H9 (cell line): Measurements from ENCODE around the gene CHRNA4. TPM values are rescaled to one million over a fixed set of nuclear protein-coding genes. Genes with fewer than 3 reads are reported as not detected.

Experiments used
- DNase-seq: peaks from one replicate; pipeline ENCODE4 v3.0.0-alpha.2; 2017
- H2AFZ ChIP-seq: one replicate; pipeline ENCODE4 v1.6.1; 2013; ENCODE audit warnings: mild to moderate bottlenecking, low read length, control low read depth, moderate library complexity
- H2AK5ac ChIP-seq: 2 replicates; pipeline ENCODE4 v1.6.1; 2013; ENCODE audit warnings: low read length, control low read depth, mixed read lengths; ENCODE audit not compliant: insufficient read length
- H2BK120ac ChIP-seq: one replicate; pipeline ENCODE4 v1.6.1; 2013; ENCODE audit warnings: low read depth, mild to moderate bottlenecking, low read length, control low read depth, inconsistent platforms; ENCODE audit not compliant: poor library complexity, severe bottlenecking
- H2BK12ac ChIP-seq: 2 replicates; pipeline ENCODE4 v1.6.1; 2013; ENCODE audit warnings: low read length, control low read depth, mixed read lengths, low read depth; ENCODE audit not compliant: insufficient read length
- H2BK15ac ChIP-seq: 2 replicates; pipeline ENCODE4 v1.6.1; 2013; ENCODE audit warnings: low read depth, low read length, control low read depth
- H2BK20ac ChIP-seq: one replicate; pipeline ENCODE4 v1.6.1; 2013; ENCODE audit warnings: low read depth, mild to moderate bottlenecking, low read length, control low read depth, inconsistent platforms; ENCODE audit not compliant: poor library complexity, severe bottlenecking
- H2BK5ac ChIP-seq: 2 replicates; pipeline ENCODE4 v1.6.1; 2013; ENCODE audit warnings: low read length, control low read depth, mixed read lengths; ENCODE audit not compliant: insufficient read length
- H3K14ac ChIP-seq: 2 replicates; pipeline ENCODE4 v1.6.1; 2013; ENCODE audit warnings: low read length, control low read depth; ENCODE audit not compliant: insufficient read depth
- H3K18ac ChIP-seq: 2 replicates; pipeline ENCODE4 v1.6.1; 2013; ENCODE audit warnings: low read depth, mild to moderate bottlenecking, mixed read lengths, low read length, control low read depth; ENCODE audit not compliant: insufficient read length
- H3K23ac ChIP-seq: 2 replicates; pipeline ENCODE4 v1.6.1; 2013; ENCODE audit warnings: low read length, control low read depth, mixed read lengths, low read depth; ENCODE audit not compliant: insufficient read length
- H3K23me2 ChIP-seq: 2 replicates; pipeline ENCODE4 v1.6.1; 2013; ENCODE audit warnings: low read depth, mild to moderate bottlenecking, mixed read lengths, low read length, control low read depth; ENCODE audit not compliant: insufficient read length, poor library complexity, severe bottlenecking
- H3K27ac ChIP-seq: 2 replicates; pipeline ENCODE4 v1.5.1; 2013; ENCODE audit warnings: low read length, control low read depth, mixed read lengths, low read depth; ENCODE audit not compliant: insufficient read length
- H3K27me3 ChIP-seq: 2 replicates; pipeline ENCODE4 v1.6.1; 2013; ENCODE audit warnings: low read length, control low read depth, inconsistent platforms; ENCODE audit not compliant: insufficient read depth
- H3K4ac ChIP-seq: 2 replicates; pipeline ENCODE4 v1.6.1; 2013; ENCODE audit warnings: low read depth, mild to moderate bottlenecking, control low read depth, inconsistent platforms, low read length, moderate library complexity
- H3K4me1 ChIP-seq: 2 replicates; pipeline ENCODE4 v1.6.1; 2013; ENCODE audit warnings: low read length, control low read depth, inconsistent platforms; ENCODE audit not compliant: insufficient read depth
- H3K4me2 ChIP-seq: 2 replicates; pipeline ENCODE4 v1.6.1; 2013; ENCODE audit warnings: low read length, control low read depth, mixed read lengths; ENCODE audit not compliant: insufficient read length, insufficient read depth
- H3K56ac ChIP-seq: 2 replicates; pipeline ENCODE4 v1.6.1; 2013; ENCODE audit warnings: low read depth, mild to moderate bottlenecking, mixed read lengths, low read length, control low read depth; ENCODE audit not compliant: insufficient read length
- H3K79me1 ChIP-seq: 2 replicates; pipeline ENCODE4 v1.6.1; 2013; ENCODE audit warnings: low read depth, mild to moderate bottlenecking, moderate library complexity, low read length, control low read depth, inconsistent platforms; ENCODE audit not compliant: insufficient read depth, poor library complexity, severe bottlenecking
- H3K79me2 ChIP-seq: 2 replicates; pipeline ENCODE4 v1.6.1; 2013; ENCODE audit warnings: low read length, control low read depth, inconsistent platforms; ENCODE audit not compliant: insufficient read depth
- H3K9ac ChIP-seq: 2 replicates; pipeline ENCODE4 v1.6.1; 2013; ENCODE audit warnings: low read length, control low read depth, mixed read lengths; ENCODE audit not compliant: insufficient read length; ENCODE audit errors: extremely low read depth
- H3K9me3 ChIP-seq: one replicate; pipeline ENCODE4 v1.6.1; 2013; ENCODE audit warnings: low read depth, low read length, inconsistent platforms; ENCODE audit not compliant: control insufficient read depth
- H3T11ph ChIP-seq: one replicate; pipeline ENCODE4 v1.6.1; 2013; ENCODE audit warnings: mild to moderate bottlenecking, low read length, control low read depth, inconsistent platforms
- H4K20me1 ChIP-seq: one replicate; pipeline ENCODE4 v1.6.1; 2013; ENCODE audit not compliant: control insufficient read depth, insufficient read length, insufficient read depth
- H4K5ac ChIP-seq: 2 replicates; pipeline ENCODE4 v1.6.1; 2013; ENCODE audit warnings: low read depth, mild to moderate bottlenecking, mixed read lengths, low read length, control low read depth; ENCODE audit not compliant: insufficient read length
- H4K8ac ChIP-seq: replicated peaks from 2 replicates; pipeline ENCODE4 v1.6.1; 2013; ENCODE audit warnings: low read length, control low read depth, mixed read lengths, low read depth; ENCODE audit not compliant: insufficient read length
- H4K91ac ChIP-seq: 2 replicates; pipeline ENCODE4 v1.6.1; 2013; ENCODE audit warnings: low read depth, mild to moderate bottlenecking, moderate library complexity, mixed read lengths, low read length, control low read depth; ENCODE audit not compliant: insufficient read length
- H3K27ac Mint-ChIP-seq, 3 experiments: 2 replicates in 2 of 3; 3 replicates in 1 of 3; pipeline ENCODE4 v1.8.0; 2020 to 2021; ENCODE audit warnings: mixed read lengths in 3 of 3, mild to moderate bottlenecking in 1 of 3, moderate library complexity in 1 of 3
- H3K27me3 Mint-ChIP-seq: 2 replicates; pipeline ENCODE4 v1.8.0; 2021; ENCODE audit warnings: low read depth, mild to moderate bottlenecking, moderate library complexity, mixed read lengths
- H3K36me3 Mint-ChIP-seq, 3 experiments: 2 replicates in 2 of 3; 3 replicates in 1 of 3; pipeline ENCODE4 v1.8.0; 2020 to 2021; ENCODE audit warnings: low read depth in 3 of 3, mixed read lengths in 3 of 3; ENCODE audit not compliant: insufficient read depth in 1 of 3
- H3K4me1 Mint-ChIP-seq, 2 experiments: 2 replicates each; pipeline ENCODE4 v1.8.0; 2020; ENCODE audit warnings: mixed read lengths in 2 of 2
- H3K4me3 Mint-ChIP-seq, 2 experiments: 2 replicates in 1 of 2; 3 replicates in 1 of 2; pipeline ENCODE4 v1.8.0; 2020 to 2021; ENCODE audit warnings: mild to moderate bottlenecking in 2 of 2, mixed read lengths in 2 of 2, moderate library complexity in 1 of 2
- H3K9me3 Mint-ChIP-seq, 2 experiments: 2 replicates in 1 of 2; 3 replicates in 1 of 2; pipeline ENCODE4 v1.8.0; 2020; ENCODE audit warnings: mild to moderate bottlenecking in 2 of 2, mixed read lengths in 2 of 2, moderate library complexity in 1 of 2
- CTCF ChIP-seq: fragments of 200-600 bp; sonication (generic); conservative IDR thresholded peaks from 3 replicates; pipeline ENCODE4 v1.8.0; 2021; ENCODE audit warnings: antibody characterized with exemption, mild to moderate bottlenecking
- WGBS: extraction: QIAGEN DNeasy Blood & Tissue Kit; methylation state at CpG from one replicate; pipeline ENCODE4 v1.1.7; 2013; ENCODE audit warnings: missing lambda C conversion rate, low lambda C conversion rate, mixed read lengths; ENCODE audit not compliant: insufficient read length; ENCODE audit errors: extremely low coverage; 5-methylcytosine and 5-hydroxymethylcytosine counted together
- total RNA-seq: library from RNA; stranded (reverse); gene quantifications from 2 replicates; pipeline ENCODE4 v1.2.1, GENCODE V29; 2021

The CHRNA4 gene
- total RNA-seq, 1 experiment from 2014 or later: 2.5 TPM

GRCh38 chr20:63326314-63327230 lies 34.6 kb downstream of the CHRNA4 start:
- Histone ChIP-seq H3K4ac (no peak overlapping the region), H3K18ac (no peak overlapping the region), H4K20me1 (no peaks in the 10 kb centered on the region), H3K14ac (no peak overlapping the region; the same call in 1 of the 2 replicates), H3T11ph (no peak overlapping the region), H3K27ac (no peak overlapping the region), H3K4me1 (no peaks in the 10 kb centered on the region), H2BK15ac (no peak overlapping the region), H2BK20ac (no peak overlapping the region), H3K56ac (no peak overlapping the region), H4K91ac (no peak overlapping the region), H3K23ac (no peak overlapping the region), H2AFZ (no peak overlapping the region), H4K5ac (no peak overlapping the region), H2BK5ac (no peak overlapping the region), H3K9me3 (no peaks in the 10 kb centered on the region), H3K9ac (no peak overlapping the region), H2BK120ac (no peak overlapping the region), H3K79me2 (no peaks in the 10 kb centered on the region), H3K23me2 (no peaks in the 10 kb centered on the region), H3K4me2 (no peak overlapping the region), H2BK12ac (no peak overlapping the region), H3K27me3 (no peaks in the 10 kb centered on the region), H4K8ac (no peak overlapping the region), H3K79me1 (no peaks in the 10 kb centered on the region), H2AK5ac (no peak overlapping the region)
- no peak for TF ChIP-seq CTCF
- no peak for DNase-seq
- peaks cover 2% of the 10 kb centered on the region in 2 experiments for H3K9me3 Mint-ChIP-seq
- no peak overlapping the region; a peak in 1 of 7 replicates for H3K27ac Mint-ChIP-seq
- WGBS: no CpG with 5 or more reads among the region's 15 CpGs
- no peak overlapping the region for H3K4me3 Mint-ChIP-seq
- H3K4me1 Mint-ChIP-seq: peaks cover 0 to 14% of the 10 kb centered on the region in 2 experiments; a peak in 3 of 4 replicates
- peaks cover 0 to 2% (median 1%) of the 10 kb centered on the region in 3 experiments; a peak in 4 of 7 replicates for H3K36me3 Mint-ChIP-seq
- peaks cover 7% of the 10 kb centered on the region for H3K27me3 Mint-ChIP-seq
